Fibroblast of pulmonary artery (primary cell): ENCODE measurements around the gene ENG.

Experiments used
- DNase-seq: peaks from one replicate; pipeline ENCODE4 v3.0.0-alpha.2; 2010; ENCODE audit warnings: low read depth
- H3K4me3 ChIP-seq: replicated peaks from 2 replicates; pipeline ENCODE4 v1.5.1; 2011; ENCODE audit warnings: low read depth, mild to moderate bottlenecking, control low read depth, low read length, moderate library complexity
- CTCF ChIP-seq: IDR thresholded peaks from 2 replicates; pipeline ENCODE4 v1.5.1; 2011; ENCODE audit warnings: mild to moderate bottlenecking, control low read depth, low read length, inconsistent platforms; ENCODE audit errors: missing control alignments

Gene ENG

GRCh38 chr9:127817881-127818434, 36.5 kb downstream of the ENG start:
- DNase-seq, result no peak
- TF ChIP-seq CTCF, result no peak
- H3K4me3 ChIP-seq, result no peak overlapping the region

- no peak for DNase-seq
- no peak for TF ChIP-seq CTCF
- no peak overlapping the region for H3K4me3 ChIP-seq
Observed at GRCh38 chr9:127816728-127817127, 37.7 kb downstream of the ENG start.

DNA sequence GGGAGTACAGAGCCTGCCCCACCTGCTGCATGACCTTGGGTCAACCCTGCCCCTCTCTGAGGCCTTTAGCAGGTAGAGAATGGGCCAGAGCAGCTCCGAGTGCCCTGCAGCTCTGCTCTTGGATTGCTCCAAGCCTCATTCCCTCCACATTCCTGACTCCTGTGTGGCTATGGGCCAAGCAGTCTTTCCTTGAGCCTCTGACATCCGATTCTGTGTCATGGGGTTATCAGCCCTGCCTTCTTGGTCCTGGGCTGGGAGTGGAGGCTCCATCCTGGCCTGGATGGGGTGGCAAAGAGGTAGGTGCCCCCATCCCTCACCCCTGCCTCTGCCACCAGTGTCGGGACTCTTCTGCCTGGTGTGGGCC, 38.1 kb downstream of the ENG start:
- no peak overlapping the region for H3K4me3 ChIP-seq
- no peak for TF ChIP-seq CTCF
- no peak for DNase-seq

DNA sequence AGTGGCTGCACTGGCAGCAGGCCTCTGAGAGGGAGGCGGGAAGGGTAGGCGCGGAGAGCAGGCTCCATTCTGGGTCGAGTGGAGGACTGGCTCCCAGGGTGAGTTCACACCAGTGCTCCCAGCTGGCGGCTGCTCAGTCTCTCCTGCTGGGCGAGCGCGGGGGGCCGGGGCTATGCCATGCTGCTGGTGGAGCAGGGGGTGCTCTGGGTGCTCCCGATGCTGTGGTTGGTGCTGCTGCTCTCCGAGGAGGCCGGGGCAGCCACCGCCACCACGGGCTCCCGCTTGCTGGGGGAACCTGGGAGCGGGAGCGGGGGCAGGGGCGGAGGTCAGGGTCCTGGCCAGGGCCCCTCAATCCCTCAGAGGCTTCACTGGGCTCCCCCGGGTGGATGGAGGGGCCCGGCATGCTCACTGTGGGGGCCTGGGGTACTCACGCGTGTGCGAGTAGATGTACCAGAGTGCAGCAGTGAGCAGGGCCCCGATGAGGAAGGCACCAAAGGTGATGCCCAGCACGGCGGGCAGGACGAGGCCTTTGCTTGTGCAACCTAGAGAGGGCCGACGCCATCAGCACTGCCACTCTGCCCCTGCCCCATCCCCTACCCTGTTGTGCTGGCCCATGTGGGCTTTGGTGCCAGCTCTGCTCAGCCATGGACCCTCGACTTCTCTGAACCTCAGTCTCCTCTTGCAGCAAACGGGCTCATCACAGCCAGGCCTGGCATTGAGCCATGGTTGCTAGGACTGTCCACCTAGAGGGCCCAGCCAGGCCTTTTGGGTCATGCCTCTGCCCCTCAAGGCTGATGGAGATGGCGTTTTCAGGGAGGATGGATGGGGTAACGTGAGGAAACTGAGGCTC, 38.7 kb downstream of the ENG start:
- no peak overlapping the region for H3K4me3 ChIP-seq
- DNase-seq, result no peak
- no peak for TF ChIP-seq CTCF

DNA sequence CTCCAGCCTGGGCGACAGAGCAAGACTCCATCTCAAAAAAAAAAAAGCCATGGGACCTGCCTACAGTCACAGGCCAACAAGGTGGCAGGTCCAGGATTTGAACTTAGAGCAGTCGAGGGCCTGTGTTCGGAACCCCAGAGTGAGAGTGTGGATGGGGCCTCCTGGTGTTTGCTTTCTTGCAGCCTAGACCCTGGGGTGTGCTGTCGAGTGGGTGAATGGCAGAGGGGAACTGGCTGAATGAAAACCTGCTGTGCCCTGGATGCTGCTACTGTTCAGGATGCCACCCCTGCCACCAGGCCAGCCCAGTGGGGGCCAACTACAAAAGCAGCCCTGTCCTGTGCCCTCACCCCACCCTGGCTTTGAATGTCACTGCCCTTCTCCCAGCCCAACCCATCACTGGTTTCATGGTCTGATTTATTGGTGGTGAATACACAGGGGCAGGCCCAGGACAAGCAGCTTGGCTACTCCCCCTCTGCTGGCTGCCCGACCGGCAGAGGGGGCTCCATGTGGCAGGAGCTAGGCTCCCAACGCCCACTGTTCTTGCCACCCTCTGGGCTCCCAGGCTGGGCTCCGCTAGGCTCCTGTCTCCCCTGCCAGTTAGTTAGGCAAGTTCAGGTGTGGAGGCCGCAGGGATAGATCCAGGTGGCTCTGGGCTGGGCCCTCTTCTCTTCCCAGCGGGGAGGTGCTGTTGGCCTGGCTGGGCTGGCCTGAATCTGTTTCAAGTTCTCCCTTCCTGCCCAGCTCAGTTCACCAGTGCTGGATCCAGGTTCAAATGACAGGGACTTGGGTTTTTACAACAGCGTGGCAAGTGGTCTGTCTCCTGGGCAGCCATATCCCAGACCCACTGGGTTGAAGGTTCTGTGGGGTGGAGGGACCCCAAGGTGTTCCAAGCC, 39.6 kb downstream of the ENG start:
- no peak for DNase-seq
- H3K4me3 ChIP-seq, result no peak overlapping the region
- TF ChIP-seq CTCF, result no peak

DNA sequence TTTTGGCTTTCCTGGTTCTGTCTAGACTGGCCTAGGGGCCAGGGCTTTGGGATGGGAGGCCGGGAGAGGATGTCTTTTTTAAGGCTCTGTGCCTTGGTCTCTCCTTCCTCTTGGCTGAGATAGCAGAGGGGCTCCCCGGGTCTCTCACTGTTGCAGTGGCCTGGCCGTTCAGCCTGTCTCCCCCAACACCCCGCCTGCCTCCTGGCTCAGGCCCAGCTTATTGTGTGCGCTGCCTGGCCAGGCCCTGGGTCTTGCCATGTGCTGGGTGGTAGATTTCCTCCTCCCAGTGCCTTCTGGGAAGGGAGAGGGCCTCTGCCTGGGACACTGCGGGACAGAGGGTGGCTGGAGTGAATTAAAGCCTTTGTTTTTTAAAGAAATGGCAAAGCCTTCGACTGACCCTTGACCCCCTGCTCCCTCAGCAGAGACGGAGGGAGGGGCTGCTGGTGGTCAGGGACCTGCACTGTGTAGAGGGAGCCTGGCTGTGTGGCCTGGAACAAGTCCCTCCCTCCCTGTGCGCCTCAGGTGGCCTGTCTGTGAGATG, 40.7 kb downstream of the ENG start:
- no peak overlapping the region for H3K4me3 ChIP-seq
- TF ChIP-seq CTCF, result no peak
- no peak for DNase-seq
